ENCODE results near the gene MMP19.

Gene MMP19

GRCh38 chr12:55817345-55818139 lies 25.2 kb downstream of the MMP19 start, which contains the start of the genes ORMDL2 and SARNP:
TSS of gene ORMDL2 (plus strand) at chr12:55818041. CDS start at chr12:55819000, 959 bp downstream.
TSS of gene SARNP (minus strand) at chr12:55817724. CDS start at chr12:55817701, 23 bp downstream.
- ChIA-PET CTCF (interaction anchor here (0.9 to 4.2 kb wide), 20 partner anchors 10 to 372 kb away, joined by 3 to 20 read pairs (median 4); partner anchors contain the start of genes DNAJC14, RAB5B and SMARCC2), POLR2A (interaction anchor here (0.6 to 3.9 kb wide), 12 partner anchors 9 to 899 kb away, joined by 3 to 41 read pairs (median 6); partner anchors contain the start of genes CD63, DNAJC14 and RAB5B)
- TF ChIP-seq CTCF (IDR thresholded peaks at IDR 0.05; ENCODE audit: control extremely low read depth, extremely low read depth, low read depth, missing control alignments), result no peak
- peak; percentile 97 for DNase-seq (ENCODE audit: extremely low spot score)

- no peak for TF ChIP-seq CTCF (IDR thresholded peaks at IDR 0.05; ENCODE audit: control extremely low read depth, extremely low read depth, low read depth, missing control alignments)
- DNase-seq (ENCODE audit: extremely low spot score), result no peak
- ChIA-PET POLR2A (interaction anchor here (0.9 to 3.9 kb wide), 6 partner anchors 12 to 156 kb away, joined by 4 to 41 read pairs (median 6); partner anchors contain the start of genes DNAJC14 and RAB5B), CTCF (interaction anchor here (1.1 to 4.2 kb wide), 11 partner anchors 8 to 229 kb away, joined by 3 to 20 read pairs (median 4); no protein-coding TSS in a partner anchor)
Measured at GRCh38 chr12:55816881-55817344, 25.8 kb downstream of the MMP19 start.

- DNase-seq (ENCODE audit: extremely low spot score), result no peak
- CTCF ChIA-PET, result interaction anchor here (0.8 to 4.2 kb wide), 3 partner anchors 9 to 124 kb away, joined by 3 to 15 read pairs (median 3); no protein-coding TSS in a partner anchor
Measured at GRCh38 chr12:55815473-55815872, 27.3 kb downstream of the MMP19 start.

GRCh38 chr12:55814257-55814656 lies 28.5 kb downstream of the MMP19 start:
- ChIA-PET POLR2A (no interaction called here), CTCF (interaction anchor here (0.8 to 4.2 kb wide), 5 partner anchors 16 to 158 kb away, joined by 3 to 15 read pairs (median 3); no protein-coding TSS in a partner anchor)

More at GRCh38 chr12:55815473-55815872, 27.3 kb downstream of the MMP19 start:
- TF ChIP-seq CTCF (IDR thresholded peaks at IDR 0.05; ENCODE audit: control extremely low read depth, extremely low read depth, low read depth, missing control alignments), result no peak
- POLR2A ChIA-PET, result interaction anchor here (0.7 kb wide), 1 partner anchor 24 kb away, joined by 4 read pairs; no protein-coding TSS in a partner anchor

GRCh38 chr12:55812088-55812487 lies 30.6 kb downstream of the MMP19 start:
- no peak for DNase-seq (ENCODE audit: extremely low spot score)
- POLR2A ChIA-PET, result no interaction called here
- no peak for TF ChIP-seq CTCF (IDR thresholded peaks at IDR 0.05; ENCODE audit: control extremely low read depth, extremely low read depth, low read depth, missing control alignments)
- CTCF ChIA-PET, result interaction anchor here (0.7 to 4.2 kb wide), 7 partner anchors 9 to 249 kb away, joined by 3 to 15 read pairs (median 4); no protein-coding TSS in a partner anchor

More at GRCh38 chr12:55814257-55814656, 28.5 kb downstream of the MMP19 start:
- TF ChIP-seq CTCF (IDR thresholded peaks at IDR 0.05; ENCODE audit: control extremely low read depth, extremely low read depth, low read depth, missing control alignments), result no peak
- no peak for DNase-seq (ENCODE audit: extremely low spot score)

GRCh38 chr12:55809274-55809673 lies 33.5 kb downstream of the MMP19 start:
- CTCF ChIA-PET, result interaction anchor here (1.0 to 1.7 kb wide), 4 partner anchors 13 to 80 kb away, joined by 3 to 7 read pairs (median 4); partner anchors contain the start of gene CD63
- no peak for DNase-seq (ENCODE audit: extremely low spot score)
- POLR2A ChIA-PET, result interaction anchor here (0.7 kb wide), 1 partner anchor 830 kb away, joined by 3 read pairs; no protein-coding TSS in a partner anchor
- TF ChIP-seq CTCF (IDR thresholded peaks at IDR 0.05; ENCODE audit: control extremely low read depth, extremely low read depth, low read depth, missing control alignments), result no peak

All from GM10248 (cell line).